HG03469 (cell line): Measurements from ENCODE around the gene GNG12.

Source experiments
- ATAC-seq: cut with Tn5 transposase; IDR thresholded peaks from one replicate; pipeline ENCODE4 v1.9.1; 2021; ENCODE audit warnings: mild to moderate bottlenecking, moderate library complexity, moderate number of reproducible peaks; ENCODE audit not compliant: unreplicated experiment

Gene GNG12

GRCh38 chr1:67843331-67843730, 10.1 kb upstream of the GNG12 start:
- ATAC-seq: no peak

GRCh38 chr1:67840449-67840848, 7.2 kb upstream of the GNG12 start:
- ATAC-seq: no peak

DNA sequence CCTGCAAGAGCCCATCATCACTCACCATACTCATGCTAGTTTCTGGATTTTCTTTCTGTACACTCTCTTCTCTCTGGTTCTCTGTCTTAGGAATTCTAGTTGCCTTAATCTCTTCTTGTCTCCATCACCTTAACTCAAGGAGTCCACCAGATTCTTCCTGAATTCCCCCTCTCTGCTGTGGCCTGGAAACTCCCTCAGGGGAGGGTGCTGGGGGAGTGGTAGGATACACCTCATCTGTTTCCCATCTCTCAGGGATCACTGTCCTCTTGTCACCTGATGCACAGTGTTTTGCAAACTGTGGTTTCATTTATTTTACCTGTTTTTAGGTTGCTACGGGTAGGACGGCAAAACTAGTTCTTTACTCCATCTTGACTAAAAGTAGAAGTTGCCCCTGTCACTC, 6.6 kb upstream of the GNG12 start:
- no peak for ATAC-seq

- no peak for ATAC-seq
Observed at GRCh38 chr1:67838180-67838910, 5.1 kb upstream of the GNG12 start.

DNA sequence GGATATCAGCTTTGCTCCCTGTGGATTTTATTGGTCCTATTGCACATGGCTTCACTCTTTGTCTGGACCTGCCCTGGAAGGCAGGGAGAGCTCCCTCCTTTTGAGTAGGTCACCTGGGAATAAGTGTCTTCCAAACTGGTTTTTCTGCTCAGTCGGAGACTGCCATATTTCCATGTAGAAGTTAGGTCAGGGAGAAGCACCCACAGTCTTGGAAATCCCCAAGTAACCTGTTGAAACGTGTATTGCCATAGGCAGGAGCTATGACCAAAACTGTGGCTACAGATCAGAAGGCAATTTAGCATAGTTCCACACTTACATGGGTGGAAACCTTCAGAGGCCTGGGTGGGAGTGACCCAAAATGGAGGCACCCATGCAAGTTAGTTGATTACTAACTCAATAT, 3.5 kb upstream of the GNG12 start:
- ATAC-seq: no peak

- no peak for ATAC-seq
Observed at GRCh38 chr1:67835663-67836452, 2.6 kb upstream of the GNG12 start.

DNA sequence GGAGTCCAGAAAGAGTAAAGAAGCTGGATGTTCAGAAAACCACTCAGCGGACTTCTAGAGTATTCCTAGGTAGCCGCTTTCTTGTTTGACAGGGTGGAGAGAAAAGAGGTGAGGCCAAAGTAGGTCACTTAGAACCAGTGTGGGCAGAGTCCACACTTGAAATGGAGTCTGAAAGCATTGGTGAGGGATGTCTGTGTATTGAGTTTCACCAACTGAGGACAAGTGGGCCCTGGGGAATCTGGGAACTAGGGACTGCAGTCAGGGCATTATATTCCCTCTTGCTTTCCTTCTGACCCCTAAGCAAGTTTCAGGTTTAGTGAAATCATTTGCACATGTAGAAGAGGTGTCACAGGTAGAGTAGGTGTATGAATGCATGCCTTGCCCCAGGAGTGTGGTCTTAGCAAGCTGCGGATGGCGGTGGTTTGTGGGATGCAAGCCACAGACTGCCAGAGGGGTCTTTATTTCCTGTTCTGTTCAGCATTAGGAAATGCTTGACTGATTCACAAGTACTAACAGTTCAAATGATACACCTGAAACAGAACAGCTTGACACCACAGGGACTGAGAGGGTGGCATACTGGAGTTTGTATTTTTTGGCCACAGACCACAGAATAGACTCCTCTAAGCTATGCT, 1.1 kb upstream of the GNG12 start:
- no peak for ATAC-seq

GRCh38 chr1:67833602-67833940, 304 bp upstream of the GNG12 start:
- no peak for ATAC-seq

GRCh38 chr1:67831850-67832513, 1.3 kb downstream of the GNG12 start:
- no peak for ATAC-seq

GRCh38 chr1:67830928-67831830, 2.1 kb downstream of the GNG12 start:
- ATAC-seq: no peak

GRCh38 chr1:67830226-67830625, 3.0 kb downstream of the GNG12 start:
- ATAC-seq: no peak

- no peak for ATAC-seq
Observed at GRCh38 chr1:67827688-67828087, 5.6 kb downstream of the GNG12 start.

DNA sequence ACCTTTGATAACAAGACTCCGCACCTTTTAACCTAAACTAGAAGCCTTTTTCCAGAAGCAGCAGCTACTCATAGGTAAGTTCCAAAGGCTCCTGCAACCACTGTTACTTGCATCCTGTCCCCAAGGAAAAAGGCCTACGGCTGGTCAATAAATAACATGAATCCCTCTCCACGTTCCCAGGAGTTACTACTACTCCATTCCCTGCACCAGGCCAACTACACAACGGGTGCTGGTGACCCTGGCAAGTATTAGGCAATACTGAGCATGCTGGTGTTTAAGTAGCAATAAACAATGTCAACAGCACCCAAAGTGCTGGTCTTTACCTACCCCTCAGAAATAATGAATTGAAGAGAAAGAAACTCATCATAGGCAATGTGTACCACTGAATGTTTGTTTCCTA, 7.7 kb downstream of the GNG12 start:
- no peak for ATAC-seq

- no peak for ATAC-seq
Observed at GRCh38 chr1:67824766-67825165, 8.5 kb downstream of the GNG12 start.

DNA sequence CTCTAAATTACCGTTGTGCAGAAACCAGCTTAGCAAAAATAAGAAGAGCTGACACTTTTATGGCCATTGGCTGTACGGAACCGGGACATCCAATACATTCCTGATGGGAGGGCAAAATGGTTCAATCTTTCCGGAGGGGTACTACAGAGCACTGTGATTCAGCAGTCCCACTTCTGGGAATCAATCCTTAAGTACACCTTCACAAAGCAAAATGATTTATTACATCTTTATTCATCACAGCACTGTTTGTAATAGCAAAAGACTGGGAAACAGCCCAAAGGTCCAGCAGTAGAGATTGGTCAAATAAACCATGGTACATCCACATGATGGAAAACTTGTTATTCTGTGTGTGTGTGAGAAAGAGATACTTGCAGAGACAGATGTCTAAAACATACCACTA, 9.7 kb downstream of the GNG12 start:
- ATAC-seq: no peak

GRCh38 chr1:67821263-67821662, 12.0 kb downstream of the GNG12 start:
- no peak for ATAC-seq

DNA sequence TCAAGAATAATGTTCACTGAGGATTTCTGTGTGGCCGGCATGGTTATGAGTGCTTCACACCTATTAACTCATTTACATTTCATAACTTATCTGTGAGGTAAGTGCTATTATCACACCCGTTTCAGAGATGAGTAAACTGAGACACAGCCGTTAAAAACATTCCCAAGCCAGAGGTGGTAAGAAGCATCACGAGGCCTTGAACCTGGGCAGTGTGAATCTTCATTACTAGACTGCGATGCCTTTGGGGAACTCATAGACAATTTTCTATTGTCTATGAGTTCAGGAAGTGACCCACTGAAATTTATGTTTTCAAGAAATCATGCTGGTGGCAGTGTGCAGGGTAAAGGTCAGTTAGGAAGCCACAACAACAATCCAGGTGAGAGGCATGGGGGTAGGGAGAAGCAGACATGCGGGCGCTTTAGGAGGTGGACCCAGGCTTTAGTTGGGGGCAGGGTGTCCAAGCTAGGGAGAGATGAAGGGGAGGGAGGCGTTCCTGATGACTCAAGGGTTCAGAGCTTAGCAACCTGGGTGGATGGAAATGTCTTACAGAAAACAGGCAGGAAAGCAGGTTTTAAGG, 14.5 kb downstream of the GNG12 start:
- no peak for ATAC-seq

- no peak for ATAC-seq
Observed at GRCh38 chr1:67818162-67818561, 15.1 kb downstream of the GNG12 start.

GRCh38 chr1:67817319-67817718, 15.9 kb downstream of the GNG12 start:
- no peak for ATAC-seq

DNA sequence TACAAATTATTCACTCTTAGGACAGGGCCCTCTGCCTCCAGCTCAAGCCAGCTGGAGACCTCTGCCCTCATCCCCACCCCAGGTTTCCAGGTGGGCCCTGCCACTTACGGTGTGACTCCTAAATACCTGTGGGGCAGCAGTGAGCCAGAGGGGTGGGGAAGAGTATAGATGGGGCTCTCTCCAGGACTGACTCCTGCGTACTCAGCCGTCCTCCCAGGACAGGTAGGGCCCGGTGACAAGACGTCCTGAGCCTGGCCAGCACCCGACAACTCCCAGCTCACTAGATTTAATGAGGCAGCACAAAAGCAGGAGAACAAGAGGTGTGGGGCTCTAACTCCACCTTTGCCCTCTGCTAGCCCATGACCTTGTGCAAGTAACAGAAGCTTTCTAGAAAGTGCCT, 16.8 kb downstream of the GNG12 start:
- ATAC-seq: no peak
